Activated CD4-positive, CD25-positive, alpha-beta regulatory T cell treated with anti-CD3 and anti-CD28 coated beads, Interleukin-2, amount 50 U/mL, for 72 hours (primary cell): ENCODE measurements around the gene SLCO2A1.

Source experiments
- DNase-seq: peaks from one replicate; pipeline ENCODE4 v3.0.0; 2021

Gene SLCO2A1

GRCh38 chr3:133945381-133946095 lies 84.2 kb downstream of the SLCO2A1 start:
- no peak for DNase-seq

DNA sequence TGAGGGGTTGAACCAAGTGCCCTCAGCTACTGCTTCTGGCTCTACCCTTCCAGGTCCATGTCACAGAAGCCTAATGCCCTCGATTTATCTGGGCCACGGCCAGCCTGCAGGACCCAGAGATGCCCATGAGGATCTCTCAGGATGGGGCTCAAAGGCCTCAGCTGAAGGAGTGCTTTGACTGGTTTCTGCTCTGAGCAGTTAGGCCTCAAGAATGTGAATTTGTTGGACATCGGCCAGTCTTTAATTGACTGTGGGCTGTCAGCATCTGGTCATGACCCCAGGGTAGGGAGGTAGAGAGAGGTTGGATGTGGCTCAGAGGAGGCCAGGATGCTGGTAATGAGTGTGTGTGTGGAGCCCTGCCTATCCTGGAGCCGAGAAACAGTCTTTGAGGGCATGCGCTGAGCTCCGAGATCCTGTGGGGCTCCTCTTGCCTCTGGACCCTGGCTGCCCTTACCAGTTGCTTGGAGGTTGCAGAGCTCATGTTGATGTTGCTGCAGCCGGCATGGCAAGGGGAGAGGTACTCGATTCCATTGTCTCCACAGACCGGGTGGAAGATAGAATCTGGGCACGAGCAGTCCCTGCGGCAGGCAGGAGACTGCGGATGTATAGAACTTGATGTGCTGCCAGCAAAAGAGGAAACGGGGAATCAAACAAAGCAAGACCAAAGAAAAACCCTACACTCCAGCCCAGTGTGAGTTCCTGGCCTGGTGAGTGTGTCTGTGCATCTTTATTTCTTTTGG lies 84.9 kb downstream of the SLCO2A1 start:
- no peak for DNase-seq

DNA sequence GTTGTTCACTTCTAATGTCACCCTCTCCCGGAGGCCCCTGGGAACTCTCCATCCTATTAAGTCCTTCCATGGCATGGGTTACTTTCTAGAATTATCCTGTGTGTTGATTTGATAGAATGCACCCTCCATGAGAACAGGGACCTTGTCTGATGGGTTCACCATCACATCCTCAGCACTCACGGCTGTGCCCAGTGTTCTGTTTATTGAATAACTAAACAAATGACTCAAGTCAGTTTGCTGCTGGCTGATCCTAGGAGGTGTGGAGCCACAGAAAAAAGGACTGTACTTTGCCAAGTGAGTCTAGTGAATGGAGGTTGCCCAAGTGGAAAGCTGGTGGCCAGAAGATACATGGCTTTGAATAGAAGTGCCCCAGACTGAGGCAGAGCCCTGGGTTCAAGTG lies 85.5 kb downstream of the SLCO2A1 start:
- no peak for DNase-seq

DNA sequence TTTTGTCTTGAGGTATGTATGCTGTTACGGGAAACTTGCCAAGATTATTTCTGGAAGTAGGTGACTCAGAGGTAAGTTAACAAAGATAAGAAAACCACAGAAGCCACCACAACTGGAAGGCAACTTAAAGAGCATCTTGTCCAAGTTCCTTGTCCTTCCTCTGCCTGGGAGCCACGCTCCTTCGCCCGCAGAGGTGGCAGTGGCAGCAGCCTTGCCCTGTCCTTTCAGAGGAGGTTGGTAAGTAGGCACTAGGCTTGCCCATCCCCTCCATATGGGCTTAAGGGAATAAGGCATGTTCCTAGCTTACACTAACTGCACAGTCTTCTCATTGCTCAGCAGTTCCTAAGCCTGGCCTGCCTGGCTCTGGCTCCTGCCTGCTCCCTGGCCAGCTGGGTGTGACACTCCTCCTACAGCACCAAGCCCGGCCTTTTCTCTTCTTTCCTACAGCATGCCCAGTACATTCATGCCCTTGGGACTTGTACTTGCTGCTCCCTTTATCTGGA lies 86.0 kb downstream of the SLCO2A1 start:
- DNase-seq, result no peak

GRCh38 chr3:133943031-133943535 lies 86.6 kb downstream of the SLCO2A1 start:
- DNase-seq, result no peak

DNA sequence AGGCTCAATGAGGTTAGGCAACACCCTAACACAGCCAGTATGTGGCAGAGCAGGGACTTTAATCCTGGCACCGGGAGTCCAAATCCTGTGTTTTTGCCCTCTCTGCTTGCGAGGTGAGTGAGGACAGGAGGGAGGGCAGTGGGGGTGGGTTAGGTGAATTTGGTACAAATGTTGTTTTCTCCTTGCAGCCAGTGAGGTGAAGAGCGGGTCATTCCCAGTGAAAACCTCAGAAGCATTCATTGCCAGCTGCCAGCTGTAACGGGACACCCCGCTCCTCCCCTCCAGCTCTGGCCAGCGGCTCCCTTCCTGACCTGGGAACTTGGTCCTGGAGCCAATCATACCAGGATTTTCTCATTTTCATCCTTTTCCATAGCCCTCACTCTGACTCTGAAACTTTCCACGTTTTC lies 88.3 kb downstream of the SLCO2A1 start:
- no peak for DNase-seq

GRCh38 chr3:133940536-133940935 lies 89.2 kb downstream of the SLCO2A1 start:
- no peak for DNase-seq

DNA sequence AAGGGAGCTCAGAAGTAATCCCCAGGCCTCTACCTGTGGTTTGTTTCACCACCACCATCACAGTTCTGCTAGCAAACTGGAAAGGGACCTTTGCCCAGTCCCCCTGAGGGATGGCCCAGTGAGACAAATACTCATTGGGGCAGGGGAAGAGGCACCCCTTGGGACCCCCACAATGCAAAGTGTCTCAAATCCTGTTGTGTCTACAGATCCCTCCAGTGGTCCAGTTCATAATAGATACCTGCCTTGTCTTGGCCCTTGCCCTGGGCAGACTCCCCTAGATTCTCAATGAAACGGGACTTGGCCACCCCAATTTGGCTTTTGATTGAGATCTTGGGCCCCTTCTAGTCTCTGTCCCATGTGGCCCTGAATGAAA lies 90.3 kb downstream of the SLCO2A1 start:
- DNase-seq, result no peak

DNA sequence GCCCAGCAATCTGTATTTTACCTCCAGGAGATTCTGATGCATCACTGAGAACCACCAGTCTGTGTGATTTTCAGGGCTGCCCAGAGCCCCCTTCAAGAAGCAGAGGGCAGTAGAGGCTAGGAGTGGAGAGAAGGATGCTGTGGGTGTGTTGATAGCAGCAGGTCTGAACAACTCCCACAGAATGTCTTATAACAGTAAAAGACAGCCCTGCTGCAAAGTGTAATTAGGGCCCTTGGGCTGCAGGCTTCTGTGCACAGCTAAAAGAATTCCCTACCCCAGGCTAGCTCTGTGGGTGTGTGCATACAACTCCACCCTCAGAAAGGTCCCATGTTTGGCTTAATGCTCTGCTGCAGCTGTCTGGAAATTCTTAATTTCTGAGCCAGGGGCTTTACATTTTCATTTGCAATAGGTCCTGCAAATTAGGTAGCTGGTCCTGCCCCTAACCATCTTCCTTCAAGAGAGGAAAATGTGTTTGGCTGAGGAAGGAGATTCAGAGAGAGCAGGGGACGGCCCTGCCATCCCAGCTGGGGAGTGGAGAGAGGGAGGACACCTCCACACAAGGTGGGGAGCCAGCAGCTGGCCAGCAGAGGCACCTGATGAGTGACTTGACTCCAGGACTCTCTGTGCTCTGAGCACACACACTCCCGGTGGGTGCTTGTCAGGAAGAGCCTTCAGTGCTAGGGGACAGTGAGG lies 90.8 kb downstream of the SLCO2A1 start:
- no peak for DNase-seq

GRCh38 chr3:133937756-133938601 lies 91.7 kb downstream of the SLCO2A1 start:
- no peak for DNase-seq

DNA sequence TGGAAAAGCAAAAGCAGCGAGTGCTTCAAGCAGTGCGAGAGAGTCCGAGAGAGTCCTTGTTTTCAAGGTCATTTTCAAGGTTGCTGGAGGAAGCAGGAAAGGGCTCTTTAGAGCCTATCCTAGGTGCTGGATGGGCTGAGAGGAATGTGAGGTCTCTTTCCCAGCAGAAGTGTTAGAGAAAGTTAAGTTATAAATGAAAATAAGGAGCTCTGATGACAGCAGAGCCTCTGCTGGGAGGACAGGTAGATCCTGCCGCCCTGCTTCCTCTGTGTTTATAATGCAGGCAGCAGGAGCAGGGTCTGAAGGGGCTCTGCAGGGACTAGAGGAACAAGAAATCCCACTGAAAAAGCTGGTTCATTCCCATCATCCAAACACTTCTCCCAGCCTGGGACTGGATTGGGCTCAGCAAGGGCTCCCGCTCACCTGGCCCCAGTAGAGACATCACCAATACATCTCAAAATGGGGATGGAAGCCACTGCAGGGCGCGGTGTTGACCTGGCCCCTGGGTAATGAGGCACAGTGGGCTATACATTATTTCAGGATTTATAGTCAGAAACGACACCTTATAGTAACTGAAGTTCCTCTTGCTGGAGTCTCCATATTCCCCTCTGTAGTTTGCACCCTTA lies 92.6 kb downstream of the SLCO2A1 start:
- DNase-seq, result no peak

- no peak for DNase-seq
Measured at GRCh38 chr3:133935843-133936769, 93.6 kb downstream of the SLCO2A1 start.

- DNase-seq, result no peak
Measured at GRCh38 chr3:133934996-133935842, 94.5 kb downstream of the SLCO2A1 start.

DNA sequence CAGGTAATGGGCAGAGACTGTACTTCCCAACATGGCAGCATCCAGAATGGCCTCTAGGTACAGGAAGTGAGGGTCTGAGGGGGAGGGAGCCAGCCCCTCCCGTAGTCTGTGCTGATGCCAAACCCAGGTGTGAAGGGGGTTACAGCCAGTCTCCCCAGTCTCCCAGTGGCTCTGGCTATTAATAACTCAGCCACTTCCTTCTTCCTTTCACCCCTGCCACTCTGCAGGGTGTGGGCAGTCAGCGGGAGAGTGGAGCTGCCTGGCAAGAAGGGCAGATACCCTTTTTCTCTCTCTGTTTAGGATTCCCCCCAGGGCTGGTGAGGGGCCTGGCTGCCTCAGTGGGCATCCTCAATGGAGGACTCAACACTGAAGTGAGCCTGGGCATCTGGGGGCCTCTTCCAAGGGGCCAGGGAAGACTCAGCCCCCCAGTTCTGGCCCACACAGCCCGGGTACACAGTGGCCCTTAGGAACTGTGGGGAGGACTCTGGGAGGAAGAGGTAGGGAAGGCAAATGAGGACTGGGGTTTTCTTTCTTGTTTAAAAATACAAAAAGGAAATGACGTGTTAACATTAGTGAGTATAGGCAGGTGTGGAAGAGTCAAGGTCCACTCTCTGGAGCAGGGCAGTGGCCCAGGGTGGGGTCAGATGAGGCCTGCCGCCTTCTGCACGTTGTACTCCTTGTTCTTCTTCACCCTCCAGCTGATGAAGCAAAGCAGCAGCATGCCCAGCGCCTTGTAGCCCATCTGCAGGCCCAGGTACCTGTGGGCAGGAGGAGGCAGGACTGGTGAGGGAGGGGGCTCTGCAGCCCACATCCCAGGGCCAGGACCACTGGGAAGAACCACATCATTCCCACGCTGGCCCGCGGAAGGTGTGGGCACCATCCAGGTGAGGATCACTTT lies 95.4 kb downstream of the SLCO2A1 start:
- no peak for DNase-seq

- DNase-seq, result no peak
Measured at GRCh38 chr3:133933097-133934024, 96.4 kb downstream of the SLCO2A1 start.

DNA sequence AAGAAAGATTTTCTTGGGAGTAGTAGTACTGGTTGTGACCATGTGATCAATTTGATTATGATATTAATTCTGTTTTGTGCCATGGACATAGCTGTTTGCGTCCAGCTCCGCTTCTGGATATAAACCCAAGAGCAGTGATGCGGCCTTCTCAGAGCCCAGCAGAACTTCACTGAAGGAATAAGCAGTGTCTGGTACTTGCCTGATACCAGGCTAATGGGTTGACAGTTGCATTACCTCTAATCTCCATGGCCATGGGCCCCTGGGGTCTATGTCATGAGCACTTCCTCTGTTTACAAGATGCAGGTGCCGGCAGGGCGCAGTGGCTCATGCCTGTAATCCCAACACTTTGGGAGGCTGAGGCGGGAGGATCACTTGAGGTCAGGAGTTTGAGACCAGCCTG lies 97.7 kb downstream of the SLCO2A1 start:
- DNase-seq, result no peak

GRCh38 chr3:133931084-133931483 lies 98.6 kb downstream of the SLCO2A1 start:
- DNase-seq, result no peak
